CD8-positive, alpha-beta memory T cell (primary cell): ENCODE measurements around the gene GOLGA2. TPM values are rescaled to one million over a fixed set of nuclear protein-coding genes. Genes with fewer than 3 reads are reported as not detected.
A peak's percentile ranks its signal among the peaks of the same experiment; 100 is the strongest.

Source experiments
- CTCF ChIA-PET: fragments of 350-600 bp; sonication (Branson Sonifier 250); formaldehyde crosslinking; loops from one replicate; lab custom pipeline; 2021; ENCODE audit warnings: antibody characterized with exemption; lab: Charles Lee
- POLR2A ChIA-PET: fragments of 350-600 bp; sonication (Branson Sonifier 250); formaldehyde crosslinking; loops from one replicate; lab custom pipeline; 2021; ENCODE audit warnings: antibody characterized with exemption; lab: Charles Lee
- DNase-seq, 5 donors: peaks; one replicate each; pipeline versions ENCODE4 v3.0.0 to v3.0.0-alpha.2; 2020 to 2022; ENCODE audit warnings: mixed read lengths in 1 of 5
- H3K27ac ChIP-seq: one replicate; pipeline ENCODE4 v1.7.0; 2013; ENCODE audit warnings: low read depth, mild to moderate bottlenecking, low read length, moderate library complexity
- H3K27me3 ChIP-seq: 2 replicates; pipeline ENCODE4 v1.7.0; 2013; ENCODE audit warnings: low read length, mild to moderate bottlenecking; ENCODE audit not compliant: insufficient read depth, poor library complexity, severe bottlenecking
- H3K36me3 ChIP-seq: 2 replicates; pipeline ENCODE4 v1.7.0; 2013; ENCODE audit warnings: mild to moderate bottlenecking, low read length, moderate library complexity; ENCODE audit not compliant: insufficient read depth
- H3K4me1 ChIP-seq: 2 replicates; pipeline ENCODE4 v1.7.0; 2013; ENCODE audit warnings: mild to moderate bottlenecking, low read length, moderate library complexity; ENCODE audit not compliant: insufficient read depth
- H3K4me3 ChIP-seq: 2 replicates; pipeline ENCODE4 v1.7.0; 2013; ENCODE audit warnings: mild to moderate bottlenecking, low read length
- H3K9me3 ChIP-seq: 2 replicates; pipeline ENCODE4 v1.7.0; 2013; ENCODE audit warnings: mild to moderate bottlenecking, low read length
- H3K27ac Mint-ChIP-seq, 8 donors: one replicate each; pipeline ENCODE4 v1.8.0; 2020 to 2021; ENCODE audit warnings: mixed read lengths in 8 of 8, mild to moderate bottlenecking in 6 of 8, inconsistent platforms in 3 of 8, moderate library complexity in 3 of 8
- H3K27me3 Mint-ChIP-seq, 2 donors: one replicate each; pipeline ENCODE4 v1.8.0; 2020 to 2021; ENCODE audit warnings: mixed read lengths in 2 of 2, mild to moderate bottlenecking in 1 of 2, moderate library complexity in 1 of 2
- H3K36me3 Mint-ChIP-seq, 3 donors: one replicate each; pipeline ENCODE4 v1.8.0; 2020 to 2021; ENCODE audit warnings: mixed read lengths in 3 of 3, inconsistent platforms in 1 of 3, mild to moderate bottlenecking in 1 of 3
- H3K4me1 Mint-ChIP-seq, 3 donors: one replicate each; pipeline ENCODE4 v1.8.0; 2020 to 2021; ENCODE audit warnings: mixed read lengths in 3 of 3, inconsistent platforms in 1 of 3, mild to moderate bottlenecking in 1 of 3
- H3K4me3 Mint-ChIP-seq, 7 donors: one replicate each; pipeline ENCODE4 v1.8.0; 2020 to 2021; ENCODE audit warnings: mixed read lengths in 7 of 7, mild to moderate bottlenecking in 6 of 7, moderate library complexity in 4 of 7, inconsistent platforms in 2 of 7
- H3K9me3 Mint-ChIP-seq, 5 donors: one replicate each; pipeline ENCODE4 v1.8.0; 2020 to 2022; ENCODE audit warnings: mixed read lengths in 5 of 5, mild to moderate bottlenecking in 3 of 5, moderate library complexity in 2 of 5, inconsistent platforms in 1 of 5
- polyA plus RNA-seq: library from polyadenylated mRNA; unstranded; fragments of 300-500 nt; fragmentation: Illumina TruSeq; gene quantifications from one replicate; pipeline ENCODE4 v1.2.3, GENCODE V29; 2021
- total RNA-seq, 2 experiments: library from RNA; stranded (reverse); gene quantifications; one replicate each; pipeline ENCODE4 v1.2.3, GENCODE V29; 2021

GOLGA2 gene
- total and polyA plus RNA-seq, 3 experiments from 2014 or later = 8.8 to 35.5 (median 35.4) TPM

DNA sequence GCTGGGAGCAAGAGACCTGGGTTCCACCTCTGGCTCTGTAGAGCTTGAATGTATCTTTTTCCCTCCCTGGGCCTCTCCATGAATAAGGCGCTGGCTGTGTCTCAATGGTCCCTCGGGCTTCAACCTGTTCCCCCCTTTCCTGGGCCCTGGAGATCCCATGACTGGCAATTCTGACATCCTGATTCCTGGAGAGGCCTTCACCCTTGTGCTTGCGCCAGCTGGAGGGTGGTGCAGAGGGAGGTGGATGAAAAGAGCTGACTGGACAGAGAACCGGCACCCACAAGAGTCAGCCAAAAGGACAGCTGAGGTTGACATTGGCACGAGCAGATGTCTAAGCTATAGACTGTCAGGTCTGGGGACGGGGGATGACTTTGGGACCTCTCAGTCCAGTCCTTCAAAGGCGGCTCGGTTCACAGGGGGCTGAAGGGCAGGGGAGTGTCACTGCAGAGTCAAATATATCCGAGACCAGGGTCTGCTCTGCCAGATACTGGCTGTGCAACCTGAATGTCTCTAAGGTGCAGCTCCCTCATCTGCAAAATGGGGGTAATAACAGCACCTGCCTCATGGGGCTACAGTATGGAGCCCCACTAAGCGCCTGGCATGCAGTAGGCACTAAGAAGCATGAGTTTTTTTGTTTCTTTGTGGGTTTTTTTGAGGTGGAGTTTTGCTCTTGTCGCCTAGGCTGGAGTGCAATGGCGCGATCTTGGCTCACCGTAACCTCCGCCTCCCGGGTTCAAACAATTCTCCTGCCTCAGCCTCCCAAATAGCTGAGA lies 58.8 kb downstream of the GOLGA2 start:
- no peaks in the 10 kb centered on the region for H3K9me3 ChIP-seq

DNA sequence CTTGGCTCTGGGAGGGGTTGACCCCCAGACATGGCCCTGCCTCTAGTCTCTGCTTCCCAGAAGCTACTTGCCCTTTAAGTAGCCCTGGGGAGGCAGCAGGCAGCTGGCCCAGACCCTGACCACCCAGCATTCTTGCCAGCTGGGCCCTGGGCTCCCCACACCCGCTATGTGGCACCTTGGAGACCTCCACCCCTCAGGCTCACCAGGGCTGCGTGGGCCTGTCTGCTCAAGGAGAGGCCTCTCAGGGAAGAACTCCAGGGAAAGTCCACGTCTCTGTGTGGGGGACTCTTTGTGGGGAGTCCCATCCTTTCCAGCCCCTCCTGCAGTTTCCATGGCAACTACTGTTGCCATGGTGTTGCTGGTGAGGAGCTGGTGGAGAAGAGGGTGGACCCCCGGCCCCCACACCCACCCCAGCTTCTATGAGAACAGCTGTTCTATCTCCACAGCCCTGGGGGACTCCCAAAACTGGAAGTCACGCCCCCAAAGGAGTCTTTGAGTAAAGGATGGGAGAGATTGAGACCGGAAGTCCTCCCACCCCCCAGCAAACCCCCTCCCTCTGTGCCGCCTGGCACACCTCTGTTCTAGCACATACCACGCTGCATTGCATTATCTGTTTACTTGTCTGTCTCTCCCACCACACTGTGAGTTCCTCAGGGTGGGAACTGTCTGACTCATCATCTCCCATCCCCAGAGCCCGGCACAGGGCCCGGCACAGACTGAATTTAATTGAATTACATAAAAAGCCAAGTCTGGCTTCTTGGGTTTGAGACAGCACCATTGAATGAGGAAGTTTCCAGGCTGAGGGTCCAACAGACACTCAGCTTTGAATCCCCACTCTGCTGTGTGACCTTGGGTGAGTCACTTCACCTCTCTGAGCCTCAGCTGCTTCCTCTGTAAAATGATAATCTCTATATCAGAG lies 60.1 kb downstream of the GOLGA2 start:
- Mint-ChIP-seq H3K36me3 (no peaks in the 10 kb centered on the region), H3K4me1 (peaks cover 11 to 15% (median 12%) of the 10 kb centered on the region in 3 donors), H3K9me3 (no peaks in the 10 kb centered on the region), H3K27me3 (peaks cover 6 to 8% of the 10 kb centered on the region in 2 donors), H3K27ac (no peak overlapping the region), H3K4me3 (no peak overlapping the region)
- no peaks in the 10 kb centered on the region for H3K27me3 ChIP-seq
- no peak overlapping the region for H3K27ac ChIP-seq
- no peak for DNase-seq
- peaks cover 13% of the 10 kb centered on the region for H3K4me1 ChIP-seq
- H3K4me3 ChIP-seq = no peak overlapping the region
- H3K36me3 ChIP-seq = no peaks in the 10 kb centered on the region
- CTCF ChIA-PET = no interaction called here
- no peaks in the 10 kb centered on the region for H3K9me3 ChIP-seq
- POLR2A ChIA-PET = no interaction called here

More for the DNA sequence above, 58.8 kb downstream of the GOLGA2 start:
- H3K4me3 Mint-ChIP-seq = peak overlapping the region in 1 of 7 donors; percentile 51
- H3K9me3 Mint-ChIP-seq = no peaks in the 10 kb centered on the region
- no peaks in the 10 kb centered on the region for H3K27me3 ChIP-seq
- no peak overlapping the region for H3K4me3 ChIP-seq
- H3K36me3 Mint-ChIP-seq = no peaks in the 10 kb centered on the region
- H3K27ac Mint-ChIP-seq = peak overlapping the region in 1 of 8 donors; percentile 34
- ChIA-PET POLR2A (interaction anchor here (0.5 to 0.6 kb wide), 2 partner anchors 10 to 13 kb away, joined by 3 to 4 read pairs; no protein-coding TSS in a partner anchor), CTCF (interaction anchor here (0.9 kb wide), 1 partner anchor 26 kb away, joined by 3 read pairs; no protein-coding TSS in a partner anchor)
- H3K36me3 ChIP-seq = no peaks in the 10 kb centered on the region
- H3K4me1 Mint-ChIP-seq = peaks cover 11 to 15% (median 12%) of the 10 kb centered on the region in 3 donors
- no peak for DNase-seq
- no peak overlapping the region for H3K27ac ChIP-seq
- H3K27me3 Mint-ChIP-seq = peaks cover 5 to 8% of the 10 kb centered on the region in 2 donors
- peaks cover 13% of the 10 kb centered on the region for H3K4me1 ChIP-seq

DNA sequence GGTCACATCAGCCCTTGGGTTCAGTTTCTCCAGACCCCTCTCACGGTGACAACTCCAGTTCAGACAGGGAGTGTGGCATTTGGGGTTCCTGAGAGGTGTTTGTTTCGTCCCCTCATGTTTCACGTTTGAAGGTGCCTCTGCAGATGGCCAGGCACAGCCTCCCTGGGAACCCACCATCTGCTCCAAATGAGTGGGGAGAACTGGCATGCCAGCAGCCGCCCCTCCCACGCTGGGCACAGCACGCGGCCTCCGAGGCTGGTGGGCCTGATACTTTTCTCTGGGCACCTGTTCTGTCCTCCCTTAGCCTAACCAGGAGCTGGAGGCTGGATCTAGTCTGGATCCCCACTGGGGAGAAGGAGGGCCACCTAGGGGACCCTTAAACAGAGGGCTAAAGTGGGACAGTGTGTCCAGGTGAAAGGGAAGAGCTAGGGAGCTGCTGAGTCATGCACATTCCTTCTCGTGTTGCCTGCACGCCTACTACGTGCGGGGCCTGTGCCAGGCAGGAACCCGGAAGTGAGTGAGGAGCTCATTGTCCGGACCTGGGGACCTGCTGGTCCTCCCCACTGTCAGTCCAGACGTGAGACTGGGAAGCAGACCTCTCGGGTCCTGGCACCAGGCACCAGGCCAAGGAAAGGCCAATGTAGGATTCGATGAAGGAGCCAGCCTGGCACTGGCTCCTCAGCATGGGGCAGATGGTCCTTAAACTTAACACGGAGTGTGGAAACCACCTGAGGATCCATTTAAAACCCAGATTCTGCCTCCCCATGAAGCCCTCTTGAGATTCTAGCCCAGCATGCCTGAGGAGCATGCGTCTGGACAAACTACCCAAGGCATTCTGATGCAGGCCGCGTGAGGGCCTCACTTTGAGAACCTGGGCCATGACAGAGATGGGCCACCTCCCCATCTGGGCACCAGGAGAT lies 61.0 kb downstream of the GOLGA2 start:
- Mint-ChIP-seq H3K36me3 (no peaks in the 10 kb centered on the region), H3K9me3 (no peaks in the 10 kb centered on the region), H3K27me3 (peaks cover 5 to 8% of the 10 kb centered on the region in 2 donors), H3K27ac (no peak overlapping the region), H3K4me1 (peaks cover 11 to 15% (median 12%) of the 10 kb centered on the region in 3 donors), H3K4me3 (no peak overlapping the region)
- no peaks in the 10 kb centered on the region for H3K27me3 ChIP-seq
- no peaks in the 10 kb centered on the region for H3K9me3 ChIP-seq
- H3K4me1 ChIP-seq = peaks cover 13% of the 10 kb centered on the region
- no peak overlapping the region for H3K4me3 ChIP-seq
- ChIA-PET POLR2A (no interaction called here), CTCF (no interaction called here)
- no peak for DNase-seq
- no peaks in the 10 kb centered on the region for H3K36me3 ChIP-seq
- H3K27ac ChIP-seq = no peak overlapping the region

DNA sequence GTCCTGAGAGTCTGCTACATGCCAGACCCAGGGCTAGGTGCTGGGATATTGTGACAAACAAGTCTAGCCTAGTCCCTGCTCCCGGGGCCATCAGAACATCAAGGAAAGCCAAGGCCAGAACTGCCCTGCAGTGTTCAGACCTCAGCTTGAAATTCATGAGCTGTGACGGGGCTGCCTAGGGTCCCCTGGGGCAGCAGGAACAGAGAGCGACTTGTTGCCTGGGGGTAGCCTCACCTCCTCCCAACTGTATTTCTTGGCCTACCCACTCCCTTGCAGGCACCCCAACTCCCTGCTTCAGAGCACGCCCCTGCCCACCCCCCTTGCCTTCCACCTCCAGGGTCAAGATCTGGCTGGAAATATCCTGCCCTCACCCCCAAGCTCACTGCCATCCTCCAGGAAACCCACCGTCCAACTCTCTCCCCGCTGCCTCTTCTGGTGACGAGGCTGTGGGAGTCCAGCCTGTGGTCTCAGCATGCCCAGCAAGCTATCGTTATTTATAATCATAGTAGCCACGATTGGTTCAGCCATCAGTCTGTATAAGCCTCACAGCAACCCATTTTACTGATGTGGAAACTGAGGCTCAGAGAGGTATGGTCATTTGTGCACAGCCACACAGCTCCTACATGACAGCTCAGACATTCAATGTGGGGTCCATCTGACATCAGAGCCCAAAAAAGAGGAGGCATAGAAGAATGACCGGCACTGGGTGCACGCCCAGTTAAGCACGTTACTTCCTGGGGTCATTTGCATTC lies 61.9 kb downstream of the GOLGA2 start:
- CTCF ChIA-PET = no interaction called here
- H3K9me3 ChIP-seq = no peaks in the 10 kb centered on the region
- Mint-ChIP-seq H3K36me3 (no peaks in the 10 kb centered on the region), H3K27me3 (peaks cover 8 to 9% of the 10 kb centered on the region in 2 donors), H3K4me1 (peaks cover 9 to 12% (median 9%) of the 10 kb centered on the region in 3 donors), H3K4me3 (peak overlapping the region in 1 of 7 donors; percentile 40), H3K9me3 (no peaks in the 10 kb centered on the region), H3K27ac (no peak overlapping the region)
- no peak overlapping the region for H3K27ac ChIP-seq
- no peak for DNase-seq
- POLR2A ChIA-PET = no interaction called here
- H3K27me3 ChIP-seq = no peaks in the 10 kb centered on the region
- no peak overlapping the region for H3K4me3 ChIP-seq
- no peaks in the 10 kb centered on the region for H3K36me3 ChIP-seq
- H3K4me1 ChIP-seq = peaks cover 10% of the 10 kb centered on the region

DNA sequence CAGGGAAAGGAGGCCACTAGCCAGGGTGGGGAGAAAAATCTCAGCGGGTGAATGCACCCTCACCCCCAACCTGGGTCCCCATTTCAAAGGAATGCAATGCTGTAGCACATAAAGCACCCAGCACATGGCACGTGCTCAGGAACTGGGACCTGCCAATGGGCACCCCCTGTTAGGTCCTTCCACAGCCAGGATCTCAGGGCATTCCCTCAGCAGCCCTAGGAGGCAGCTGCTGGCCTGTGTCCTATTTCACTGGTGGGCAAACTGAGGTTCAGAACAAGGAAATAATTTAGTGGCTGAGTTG lies 63.9 kb downstream of the GOLGA2 start:
- Mint-ChIP-seq H3K4me3 (no peak overlapping the region), H3K9me3 (no peaks in the 10 kb centered on the region), H3K27me3 (peaks cover 12 to 14% of the 10 kb centered on the region in 2 donors), H3K27ac (no peak overlapping the region), H3K36me3 (no peaks in the 10 kb centered on the region), H3K4me1 (no peaks in the 10 kb centered on the region)
- H3K9me3 ChIP-seq = no peaks in the 10 kb centered on the region
- ChIA-PET POLR2A (no interaction called here), CTCF (interaction anchor here (0.7 to 1.0 kb wide), 2 partner anchors 8 to 15 kb away, joined by 3 to 5 read pairs; no protein-coding TSS in a partner anchor)
- no peak overlapping the region for H3K27ac ChIP-seq
- no peaks in the 10 kb centered on the region for H3K36me3 ChIP-seq
- no peak for DNase-seq
- no peak overlapping the region for H3K4me3 ChIP-seq
- no peaks in the 10 kb centered on the region for H3K27me3 ChIP-seq
- no peaks in the 10 kb centered on the region for H3K4me1 ChIP-seq

DNA sequence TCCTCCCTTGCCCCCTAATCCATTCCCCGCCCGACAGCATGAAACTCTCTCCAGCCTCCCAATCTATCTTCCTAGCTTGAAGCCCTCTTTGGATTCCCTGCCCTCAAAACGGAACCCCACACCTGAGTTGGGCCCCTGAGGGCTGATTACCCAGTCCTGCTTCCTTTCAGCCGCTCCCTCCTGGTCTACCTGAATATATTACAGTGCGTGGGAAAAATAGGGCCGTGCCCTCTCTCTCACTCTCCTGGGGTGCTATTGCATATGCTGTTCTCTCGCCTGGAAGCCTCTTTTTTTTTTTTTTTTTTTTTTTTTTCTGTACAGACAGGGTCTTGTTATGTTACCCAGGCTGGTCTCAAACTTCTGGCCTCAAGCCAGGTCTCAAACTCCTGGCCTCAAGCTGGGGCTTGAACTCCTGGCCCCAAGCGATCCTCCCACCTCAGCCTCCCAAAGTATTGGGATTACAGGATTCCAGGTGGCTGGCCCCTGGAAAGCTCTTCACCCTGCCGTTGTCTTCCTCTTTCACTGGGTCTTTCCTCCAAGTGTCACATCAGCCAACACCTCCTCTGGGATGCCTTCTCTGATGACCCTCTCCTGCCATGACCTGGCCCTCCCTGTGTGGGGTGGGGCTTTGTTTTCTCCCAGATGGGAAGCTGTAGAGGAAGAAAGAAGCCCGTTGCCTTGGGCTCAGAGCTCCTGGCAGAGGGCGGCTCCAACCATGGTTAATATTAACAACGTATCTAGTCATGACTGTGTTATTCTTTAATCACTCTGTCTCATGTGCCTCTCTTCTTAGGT lies 64.4 kb downstream of the GOLGA2 start:
- Histone ChIP-seq H3K27ac (no peak overlapping the region), H3K27me3 (no peaks in the 10 kb centered on the region), H3K36me3 (no peaks in the 10 kb centered on the region), H3K9me3 (no peaks in the 10 kb centered on the region), H3K4me3 (no peak overlapping the region), H3K4me1 (no peaks in the 10 kb centered on the region)
- Mint-ChIP-seq H3K9me3 (no peaks in the 10 kb centered on the region), H3K27ac (peak overlapping the region in 1 of 8 donors; percentile 68), H3K27me3 (peaks cover 12 to 15% of the 10 kb centered on the region in 2 donors), H3K4me3 (no peak overlapping the region), H3K4me1 (no peaks in the 10 kb centered on the region), H3K36me3 (no peaks in the 10 kb centered on the region)
- no peak for DNase-seq
- CTCF ChIA-PET = interaction anchor here (0.7 to 1.0 kb wide), 2 partner anchors 8 to 15 kb away, joined by 3 to 5 read pairs; no protein-coding TSS in a partner anchor
- POLR2A ChIA-PET = no interaction called here
